ENCODE data around the gene FAM83E.

FAM83E gene

GRCh38 chr19:48596679-48597465 lies 18.0 kb downstream of the FAM83E start:
- no peaks in the 10 kb centered on the region for H3K36me3 ChIP-seq (ENCODE audit: low read length)
- H3K4me2 ChIP-seq (ENCODE audit: low read depth, low read length, poor library complexity, severe bottlenecking), result no peak overlapping the region
- H3K9me2 ChIP-seq (replicated peaks; ENCODE audit: insufficient read depth, low read length), result no peaks in the 10 kb centered on the region
- TF ChIP-seq EZH2phosphoT487 (conservative IDR thresholded peaks at IDR 0.05; ENCODE audit: low read length), result no peak
- TF ChIP-seq CTCF (IDR thresholded peaks at IDR 0.05; ENCODE audit: insufficient read depth, low read length, poor library complexity, severe bottlenecking), result no peak
- no peak overlapping the region for H3K4me3 ChIP-seq (ENCODE audit: insufficient read depth, low read length, poor library complexity, severe bottlenecking)
- H2AFZ ChIP-seq (ENCODE audit: low read depth, low read length, severe bottlenecking), result no peak overlapping the region
- H3K79me2 ChIP-seq (ENCODE audit: insufficient read depth, low read length), result no peaks in the 10 kb centered on the region
- H3K27me3 ChIP-seq (ENCODE audit: low read length), result no peaks in the 10 kb centered on the region
- no peaks in the 10 kb centered on the region for H3K9me3 ChIP-seq (ENCODE audit: insufficient read depth, low read length)
- H3K27ac ChIP-seq (ENCODE audit: low read depth, low read length), result no peak overlapping the region
- no peak overlapping the region for H3K9ac ChIP-seq (ENCODE audit: low read length)
- H3F3A ChIP-seq (ENCODE audit: insufficient read depth), result no peaks in the 10 kb centered on the region
- no peaks in the 10 kb centered on the region for H4K20me1 ChIP-seq (ENCODE audit: low read depth, low read length)

- no peaks in the 10 kb centered on the region for H3K9me3 ChIP-seq (ENCODE audit: insufficient read depth, low read length)
- no peaks in the 10 kb centered on the region for H3K79me2 ChIP-seq (ENCODE audit: insufficient read depth, low read length)
- no peak overlapping the region for H3K27ac ChIP-seq (ENCODE audit: low read depth, low read length)
- H3K4me2 ChIP-seq (ENCODE audit: low read depth, low read length, poor library complexity, severe bottlenecking), result no peak overlapping the region
- TF ChIP-seq EZH2phosphoT487 (conservative IDR thresholded peaks at IDR 0.05; ENCODE audit: low read length) (no peak), CTCF (IDR thresholded peaks at IDR 0.05; ENCODE audit: insufficient read depth, low read length, poor library complexity, severe bottlenecking) (no peak)
- H3K4me3 ChIP-seq (ENCODE audit: insufficient read depth, low read length, poor library complexity, severe bottlenecking), result no peak overlapping the region
- no peak overlapping the region for H3K9ac ChIP-seq (ENCODE audit: low read length)
- no peaks in the 10 kb centered on the region for H3K9me2 ChIP-seq (replicated peaks; ENCODE audit: insufficient read depth, low read length)
- no peaks in the 10 kb centered on the region for H3K36me3 ChIP-seq (ENCODE audit: low read length)
- no peaks in the 10 kb centered on the region for H3F3A ChIP-seq (ENCODE audit: insufficient read depth)
- no peaks in the 10 kb centered on the region for H4K20me1 ChIP-seq (ENCODE audit: low read depth, low read length)
- H3K27me3 ChIP-seq (ENCODE audit: low read length), result no peaks in the 10 kb centered on the region
- H2AFZ ChIP-seq (ENCODE audit: low read depth, low read length, severe bottlenecking), result no peak overlapping the region
Observed at GRCh38 chr19:48596237-48596636, 18.6 kb downstream of the FAM83E start.

- Histone ChIP-seq H3K4me2 (ENCODE audit: low read depth, low read length, poor library complexity, severe bottlenecking) (no peak overlapping the region), H3K27ac (ENCODE audit: low read depth, low read length) (no peak overlapping the region), H4K20me1 (ENCODE audit: low read depth, low read length) (no peaks in the 10 kb centered on the region), H3K79me2 (ENCODE audit: insufficient read depth, low read length) (no peaks in the 10 kb centered on the region), H3K36me3 (ENCODE audit: low read length) (no peaks in the 10 kb centered on the region), H3K9ac (ENCODE audit: low read length) (no peak overlapping the region), H3K4me3 (ENCODE audit: insufficient read depth, low read length, poor library complexity, severe bottlenecking) (no peak overlapping the region), H3K9me2 (replicated peaks; ENCODE audit: insufficient read depth, low read length) (no peaks in the 10 kb centered on the region), H3K27me3 (ENCODE audit: low read length) (no peaks in the 10 kb centered on the region), H2AFZ (ENCODE audit: low read depth, low read length, severe bottlenecking) (no peak overlapping the region), H3K9me3 (ENCODE audit: insufficient read depth, low read length) (no peaks in the 10 kb centered on the region), H3F3A (ENCODE audit: insufficient read depth) (no peaks in the 10 kb centered on the region)
- no peak for TF ChIP-seq CTCF (IDR thresholded peaks at IDR 0.05; ENCODE audit: insufficient read depth, low read length, poor library complexity, severe bottlenecking)
- TF ChIP-seq EZH2phosphoT487 (conservative IDR thresholded peaks at IDR 0.05; ENCODE audit: low read length), result no peak
Observed at GRCh38 chr19:48595833-48596232, 19.0 kb downstream of the FAM83E start.
